ENCODE results near the gene FLAD1.

DNA sequence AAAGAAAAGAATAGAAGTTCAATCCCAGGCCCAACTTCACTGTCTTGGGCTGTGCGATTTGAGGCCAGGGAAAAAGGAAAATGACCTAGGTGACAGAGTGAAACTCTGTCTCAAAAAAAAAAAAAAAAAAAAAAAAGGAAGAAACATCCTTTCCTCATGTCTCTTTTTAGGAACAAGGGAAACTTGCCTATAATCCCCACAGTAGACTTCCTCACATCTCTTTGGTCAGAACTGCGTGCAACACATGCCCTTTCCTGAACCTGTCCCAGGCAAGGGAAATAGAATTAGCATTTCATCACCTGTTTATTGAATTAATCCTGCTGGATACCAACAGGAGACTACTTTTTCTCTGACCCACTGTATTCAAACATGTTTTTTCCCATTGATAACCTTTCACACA, 52.8 kb downstream of the FLAD1 start:
- TF ChIP-seq TEAD4 (CRISPR knock-in tag; IDR thresholded peaks at IDR 0.05) (no peak), MXD4 (CRISPR knock-in tag; IDR thresholded peaks at IDR 0.05; ENCODE audit: borderline replicate concordance) (no peak)
- TF ChIP-seq, protein P1, sequence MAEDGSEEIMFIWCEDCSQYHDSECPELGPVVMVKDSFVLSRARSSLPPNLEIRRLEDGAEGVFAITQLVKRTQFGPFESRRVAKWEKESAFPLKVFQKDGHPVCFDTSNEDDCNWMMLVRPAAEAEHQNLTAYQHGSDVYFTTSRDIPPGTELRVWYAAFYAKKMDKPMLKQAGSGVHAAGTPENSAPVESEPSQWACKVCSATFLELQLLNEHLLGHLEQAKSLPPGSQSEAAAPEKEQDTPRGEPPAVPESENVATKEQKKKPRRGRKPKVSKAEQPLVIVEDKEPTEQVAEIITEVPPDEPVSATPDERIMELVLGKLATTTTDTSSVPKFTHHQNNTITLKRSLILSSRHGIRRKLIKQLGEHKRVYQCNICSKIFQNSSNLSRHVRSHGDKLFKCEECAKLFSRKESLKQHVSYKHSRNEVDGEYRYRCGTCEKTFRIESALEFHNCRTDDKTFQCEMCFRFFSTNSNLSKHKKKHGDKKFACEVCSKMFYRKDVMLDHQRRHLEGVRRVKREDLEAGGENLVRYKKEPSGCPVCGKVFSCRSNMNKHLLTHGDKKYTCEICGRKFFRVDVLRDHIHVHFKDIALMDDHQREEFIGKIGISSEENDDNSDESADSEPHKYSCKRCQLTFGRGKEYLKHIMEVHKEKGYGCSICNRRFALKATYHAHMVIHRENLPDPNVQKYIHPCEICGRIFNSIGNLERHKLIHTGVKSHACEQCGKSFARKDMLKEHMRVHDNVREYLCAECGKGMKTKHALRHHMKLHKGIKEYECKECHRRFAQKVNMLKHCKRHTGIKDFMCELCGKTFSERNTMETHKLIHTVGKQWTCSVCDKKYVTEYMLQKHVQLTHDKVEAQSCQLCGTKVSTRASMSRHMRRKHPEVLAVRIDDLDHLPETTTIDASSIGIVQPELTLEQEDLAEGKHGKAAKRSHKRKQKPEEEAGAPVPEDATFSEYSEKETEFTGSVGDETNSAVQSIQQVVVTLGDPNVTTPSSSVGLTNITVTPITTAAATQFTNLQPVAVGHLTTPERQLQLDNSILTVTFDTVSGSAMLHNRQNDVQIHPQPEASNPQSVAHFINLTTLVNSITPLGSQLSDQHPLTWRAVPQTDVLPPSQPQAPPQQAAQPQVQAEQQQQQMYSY (CRISPR knock-in tag; IDR thresholded peaks at IDR 0.05): no peak
